Measurements from ENCODE around the gene PIH1D2. TPM values are rescaled to one million over a fixed set of nuclear protein-coding genes. Genes with fewer than 3 reads are reported as not detected.
"Not testable (repeated sequence)": the region's sequence is repeated elsewhere in the genome, so short reads cannot be mapped to it uniquely, and the experiment has no call there.

PIH1D2 gene
- total RNA-seq, 2 donors from 2014 or later: 2.2 TPM; not detected in 1

GRCh38 chr11:112051768-112052167 is 22.0 kb downstream of the PIH1D2 start:
- H3K27ac ChIP-seq: no peak overlapping the region
- H3K36me3 ChIP-seq: peaks cover 24% of the 10 kb centered on the region

GRCh38 chr11:112050721-112051120 is 23.1 kb downstream of the PIH1D2 start:
- no peak overlapping the region for H3K27ac ChIP-seq
- no peak for ATAC-seq (ENCODE audit: insufficient number of reproducible peaks, low FRiP score, low read depth)
- no peak for TF ChIP-seq CTCF (IDR thresholded peaks at IDR 0.05)
- H3K27me3 ChIP-seq (replicated peaks; ENCODE audit: insufficient read depth): no peaks in the 10 kb centered on the region
- peaks cover 24% of the 10 kb centered on the region for H3K36me3 ChIP-seq
- H3K4me1 ChIP-seq (ENCODE audit: control insufficient read depth in 1 of 2, low read depth in 2 of 2): peaks cover 9 to 11% of the 10 kb centered on the region in 2 donors
- no peak for DNase-seq (ENCODE audit: low spot score)
- H3K9me3 ChIP-seq: no peaks in the 10 kb centered on the region
- H3K4me3 ChIP-seq: no peak overlapping the region

More at GRCh38 chr11:112051768-112052167, 22.0 kb downstream of the PIH1D2 start:
- Histone ChIP-seq H3K27me3 (replicated peaks; ENCODE audit: insufficient read depth) (no peaks in the 10 kb centered on the region), H3K4me1 (ENCODE audit: control insufficient read depth in 1 of 2, low read depth in 2 of 2) (peaks cover 9 to 11% of the 10 kb centered on the region in 2 donors), H3K9me3 (no peaks in the 10 kb centered on the region), H3K4me3 (no peak overlapping the region)
- DNase-seq (ENCODE audit: low spot score): no peak
- no peak for TF ChIP-seq CTCF (IDR thresholded peaks at IDR 0.05)
- no peak for ATAC-seq (ENCODE audit: insufficient number of reproducible peaks, low FRiP score, low read depth)

- Histone ChIP-seq H3K9me3 (no peaks in the 10 kb centered on the region), H3K4me3 (no peak overlapping the region), H3K36me3 (peaks cover 27% of the 10 kb centered on the region), H3K27me3 (replicated peaks; ENCODE audit: insufficient read depth) (no peaks in the 10 kb centered on the region), H3K27ac (no peak overlapping the region), H3K4me1 (ENCODE audit: control insufficient read depth in 1 of 2, low read depth in 2 of 2) (peaks cover 9 to 11% of the 10 kb centered on the region in 2 donors)
- no peak for TF ChIP-seq CTCF (IDR thresholded peaks at IDR 0.05)
- no peak for DNase-seq (ENCODE audit: low spot score)
- ATAC-seq (ENCODE audit: insufficient number of reproducible peaks, low FRiP score, low read depth): no peak
Observed at GRCh38 chr11:112049777-112050176, 24.0 kb downstream of the PIH1D2 start.

- peaks cover 9 to 11% of the 10 kb centered on the region in 2 donors for H3K4me1 ChIP-seq (ENCODE audit: control insufficient read depth in 1 of 2, low read depth in 2 of 2)
- H3K36me3 ChIP-seq: peaks cover 24% of the 10 kb centered on the region
- not testable (repeated sequence) for H3K4me3 ChIP-seq; H3K27me3 ChIP-seq (replicated peaks; ENCODE audit: insufficient read depth); H3K9me3 ChIP-seq; ATAC-seq (ENCODE audit: insufficient number of reproducible peaks, low FRiP score, low read depth); DNase-seq (ENCODE audit: low spot score)
- H3K27ac ChIP-seq: peak overlapping the region in 1 of 2 donors; percentile 67
Observed at GRCh38 chr11:112048256-112048655, 25.6 kb downstream of the PIH1D2 start.

- not testable (repeated sequence) for ATAC-seq (ENCODE audit: insufficient number of reproducible peaks, low FRiP score, low read depth); H3K4me3 ChIP-seq; H3K27ac ChIP-seq; DNase-seq (ENCODE audit: low spot score); H3K9me3 ChIP-seq; H3K27me3 ChIP-seq (replicated peaks; ENCODE audit: insufficient read depth)
- Histone ChIP-seq H3K4me1 (ENCODE audit: control insufficient read depth in 1 of 2, low read depth in 2 of 2) (peaks cover 9 to 11% of the 10 kb centered on the region in 2 donors), H3K36me3 (peaks cover 10% of the 10 kb centered on the region)
Observed at GRCh38 chr11:112046647-112047046, 27.2 kb downstream of the PIH1D2 start.

GRCh38 chr11:112044961-112045360 is 28.9 kb downstream of the PIH1D2 start:
- peaks cover 9 to 11% of the 10 kb centered on the region in 2 donors for H3K4me1 ChIP-seq (ENCODE audit: control insufficient read depth in 1 of 2, low read depth in 2 of 2)
- DNase-seq (ENCODE audit: low spot score): no peak
- no peaks in the 10 kb centered on the region for H3K27me3 ChIP-seq (replicated peaks; ENCODE audit: insufficient read depth)
- ATAC-seq (ENCODE audit: insufficient number of reproducible peaks, low FRiP score, low read depth): no peak
- no peaks in the 10 kb centered on the region for H3K9me3 ChIP-seq
- no peak overlapping the region for H3K27ac ChIP-seq
- no peak for TF ChIP-seq CTCF (IDR thresholded peaks at IDR 0.05)
- H3K36me3 ChIP-seq: peaks cover 11% of the 10 kb centered on the region
- no peak overlapping the region for H3K4me3 ChIP-seq
